Posterior vena cava (tissue), 2 donors: ENCODE data around the gene DDX59. TPM values are rescaled to one million over a fixed set of nuclear protein-coding genes. Genes with fewer than 3 reads are reported as not detected.
"Not testable (repeated sequence)": the region's sequence is repeated elsewhere in the genome, so short reads cannot be mapped to it uniquely, and the experiment has no call there.

Experiments
- DNase-seq: peaks from one replicate; pipeline ENCODE4 v3.0.0-alpha.2; 2020; ENCODE audit warnings: low spot score
- intact Hi-C, 2 donors: fragments of 100-400 bp; cut with DNase I; formaldehyde crosslinking; loops; one replicate each; pipeline versions ENCODE4 v1.14.1 to v1.14.2; 2022 to 2023
- total RNA-seq, 2 donors: library from RNA; stranded (reverse); fragmentation: NEBNext Ultra II Directional; extraction: Animal tissue kit (Norgen Biotek cat#: 25700); gene quantifications; one replicate each; pipeline ENCODE4 v1.2.1, GENCODE V29; 2021
- donor health status: DM: yes; HTN: yes; CAD: no.
- donor health status: DM: yes; HTN: yes; CAD: no.

The DDX59 gene
- total RNA-seq, 2 donors from 2014 or later, result 27.1 to 27.6 TPM

- intact Hi-C loops, result no loop called here
- no peak for DNase-seq
Observed at GRCh38 chr1:200640373-200640962, 29.2 kb downstream of the DDX59 start.

GRCh38 chr1:200638073-200638472, 31.6 kb downstream of the DDX59 start:
- no peak for DNase-seq
- intact Hi-C loops, result no loop called here

DNA sequence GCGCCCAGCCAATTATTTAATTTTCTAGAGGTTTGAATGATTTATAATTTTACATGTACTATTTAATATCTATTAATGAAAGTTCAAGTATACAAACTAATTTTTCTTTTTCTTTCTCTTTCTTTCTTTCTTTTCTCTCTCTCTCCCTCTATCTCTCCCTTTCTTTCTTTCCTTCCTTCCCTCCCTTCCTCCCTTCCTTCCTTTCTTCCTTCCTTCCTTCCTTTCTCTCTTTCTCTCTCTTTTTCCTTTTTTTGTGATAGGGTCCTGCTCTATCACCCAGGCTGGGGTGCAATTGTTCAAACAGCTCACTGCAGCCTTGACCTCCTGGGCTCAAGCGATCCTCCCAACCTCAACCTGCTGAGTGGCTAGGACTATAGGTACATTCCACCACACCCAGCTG, 33.0 kb downstream of the DDX59 start:
- no peak for DNase-seq
- intact Hi-C loops, result no loop called here

- intact Hi-C loops, result no loop called here
- DNase-seq, result no peak
Observed at GRCh38 chr1:200634261-200635122, 35.2 kb downstream of the DDX59 start.

DNA sequence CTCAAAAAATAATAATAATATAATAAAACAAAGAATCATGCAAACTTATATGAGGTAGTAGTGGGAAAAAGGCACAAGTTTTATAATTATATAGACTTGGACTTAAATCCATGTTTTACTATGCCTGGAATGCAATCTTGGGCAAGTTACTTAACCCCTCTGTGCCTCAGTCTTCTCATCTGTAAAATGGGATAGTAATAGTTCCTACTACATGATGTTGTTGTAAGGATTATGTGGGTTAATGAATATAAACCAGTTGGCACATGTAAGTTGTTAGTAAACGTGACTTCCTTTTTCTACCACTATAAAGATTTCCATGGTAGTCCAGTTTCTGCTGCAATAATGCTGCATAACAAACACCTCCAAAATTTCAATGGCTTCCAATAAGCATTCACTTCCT, 38.3 kb downstream of the DDX59 start:
- no peak for DNase-seq
- intact Hi-C loops, result no loop called here

DNA sequence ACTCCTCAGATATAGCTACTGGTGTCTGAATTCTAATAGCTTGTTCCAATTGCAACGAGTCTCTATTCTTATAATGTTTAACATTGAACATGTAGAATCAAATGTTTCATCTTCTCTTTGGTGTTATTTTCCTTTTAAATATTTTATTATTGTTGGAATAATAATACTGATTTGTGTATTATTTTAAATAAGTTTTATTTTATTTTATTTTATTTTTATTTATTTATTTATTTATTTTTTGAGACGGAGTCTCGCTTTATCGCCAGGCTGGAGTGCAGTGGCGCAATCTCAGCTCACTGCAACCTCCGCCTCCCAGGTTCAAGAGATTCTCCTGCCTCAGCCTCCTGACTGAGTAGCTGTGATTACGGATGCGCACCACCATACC, 39.2 kb downstream of the DDX59 start:
- DNase-seq, intact Hi-C loops: not testable (repeated sequence)

DNA sequence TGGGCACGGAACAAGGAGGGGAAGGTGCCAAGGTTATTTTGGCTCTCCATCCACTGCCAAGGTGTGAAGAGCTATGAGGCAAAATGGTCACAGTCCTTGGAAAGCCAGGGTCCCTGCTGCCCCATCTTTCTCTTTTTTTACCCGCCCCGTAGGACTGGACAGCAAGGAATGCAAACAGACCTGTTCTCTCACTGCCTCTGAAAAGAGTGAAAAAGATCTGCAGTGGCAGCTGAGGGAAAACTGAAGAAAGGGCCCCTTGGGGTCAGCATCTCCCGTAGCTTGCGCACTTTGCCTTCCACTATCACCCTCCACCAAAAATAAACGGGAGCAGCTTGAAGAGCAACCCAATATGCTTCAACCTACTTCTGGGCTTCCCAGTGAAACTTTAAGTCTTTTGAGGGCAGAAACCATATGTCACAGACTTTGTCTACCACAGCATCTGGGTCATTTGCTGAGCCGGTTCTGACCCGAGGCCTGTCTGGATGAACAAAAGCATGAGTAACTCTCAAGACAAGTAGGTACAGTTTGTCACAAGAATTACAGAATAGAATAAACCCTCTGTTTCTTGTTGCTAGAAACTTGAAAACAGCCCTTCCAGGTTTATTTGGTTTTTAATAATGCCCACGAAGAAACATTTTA, 39.7 kb downstream of the DDX59 start:
- no peak for DNase-seq
- intact Hi-C loops, result loop anchor here (5.0 to 10.0 kb wide), 2 partner anchors 172 to 175 kb away; no protein-coding TSS in a partner anchor

GRCh38 chr1:200628223-200628881, 41.4 kb downstream of the DDX59 start:
- intact Hi-C loops, result loop anchor here (5.0 to 10.0 kb wide), 2 partner anchors 174 to 176 kb away; no protein-coding TSS in a partner anchor

GRCh38 chr1:200627575-200628222, 42.0 kb downstream of the DDX59 start:
- DNase-seq, result no peak
- intact Hi-C loops, result loop anchor here (5.0 to 10.0 kb wide), 2 partner anchors 175 to 177 kb away; no protein-coding TSS in a partner anchor

More at GRCh38 chr1:200628223-200628881, 41.4 kb downstream of the DDX59 start:
- no peak for DNase-seq

DNA sequence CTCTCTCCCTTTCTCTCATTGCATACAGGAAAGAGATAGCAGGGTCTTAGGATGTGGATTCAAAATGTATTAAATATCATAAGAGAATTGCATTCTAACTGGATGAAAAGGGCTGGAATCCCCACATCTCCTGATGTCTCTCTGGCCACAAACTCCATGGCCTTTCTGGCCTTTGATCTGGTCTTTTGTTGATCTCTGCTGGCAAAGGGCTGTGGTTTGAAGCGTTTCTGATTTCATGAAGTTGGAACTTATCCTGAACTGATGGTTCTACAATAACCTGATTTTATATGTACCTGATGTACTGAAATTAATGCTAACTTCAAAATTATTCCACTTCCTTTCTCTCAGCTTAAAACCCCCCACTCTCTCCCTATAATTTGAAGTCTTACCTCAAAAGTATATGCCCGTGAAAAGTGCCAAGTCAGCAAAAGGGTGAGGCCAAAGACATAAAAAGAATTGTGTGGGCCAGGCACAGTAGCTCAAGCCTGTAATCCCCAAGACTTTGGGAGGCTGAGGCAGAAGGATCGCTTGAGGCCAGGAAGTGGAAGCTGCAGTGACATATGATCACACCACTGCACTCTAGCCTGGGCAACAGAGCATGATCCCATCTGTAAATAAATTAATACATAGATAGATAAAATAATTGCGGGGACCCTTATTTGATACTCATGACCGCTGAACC, 42.7 kb downstream of the DDX59 start:
- intact Hi-C loops, result loop anchor here (5.0 to 10.0 kb wide), 2 partner anchors 175 to 178 kb away; no protein-coding TSS in a partner anchor

GRCh38 chr1:200625381-200625824, 44.3 kb downstream of the DDX59 start:
- intact Hi-C loops, result loop anchor here (5.0 to 10.0 kb wide), 2 partner anchors 177 to 179 kb away; no protein-coding TSS in a partner anchor
- no peak for DNase-seq

More for the DNA sequence above, 42.7 kb downstream of the DDX59 start:
- no peak for DNase-seq

- intact Hi-C loops, result loop anchor here (5.0 to 10.0 kb wide), 3 partner anchors 177 to 217 kb away; no protein-coding TSS in a partner anchor
- no peak for DNase-seq
Observed at GRCh38 chr1:200624679-200625335, 44.9 kb downstream of the DDX59 start.

DNA sequence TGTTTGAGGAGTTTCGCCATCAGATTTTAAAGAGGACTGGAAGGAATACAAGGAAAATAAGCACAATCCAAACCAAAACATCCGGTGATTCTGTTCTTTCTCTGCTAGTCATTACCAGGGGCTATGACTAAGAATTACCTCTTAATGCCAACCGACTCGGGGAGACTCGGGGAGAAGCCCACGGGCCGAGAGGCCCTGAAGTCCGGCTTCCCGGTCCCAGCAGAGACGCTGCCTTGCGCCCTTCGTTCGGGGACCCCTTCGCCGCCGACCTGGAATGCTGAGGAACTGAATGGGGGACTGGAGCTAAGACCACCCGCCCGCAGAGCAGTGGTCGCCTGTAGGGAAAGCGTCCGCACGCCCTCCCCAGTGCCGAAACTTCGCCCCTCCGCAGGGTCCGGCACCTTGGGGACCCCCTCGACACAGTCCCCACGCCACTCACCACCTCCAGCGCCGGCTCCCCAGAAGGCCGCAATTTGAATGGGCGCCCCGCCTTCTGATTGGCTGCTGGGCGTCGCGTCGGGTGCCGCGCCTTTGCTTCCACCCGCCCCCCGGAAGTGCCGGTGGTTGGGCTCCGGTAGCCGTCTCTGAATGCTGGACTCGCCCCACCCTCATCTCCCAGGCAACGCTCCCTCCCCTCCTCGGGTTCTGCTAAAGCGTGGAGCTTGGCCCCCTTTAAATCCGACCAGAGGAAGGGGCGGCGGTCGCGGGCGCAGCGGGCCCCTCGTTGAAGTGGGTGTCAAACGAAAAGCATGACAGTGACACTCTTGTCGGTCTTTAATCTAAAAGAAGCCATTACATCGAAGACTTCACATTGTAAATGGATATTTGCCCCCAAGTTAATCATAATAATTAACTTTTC, 49.2 kb downstream of the DDX59 start, which contains the start of gene KIF14:
TSS of gene KIF14 (minus strand) at position 479 of the 859 bp plus-strand sequence. CDS start 2,028 bp downstream, outside the sequence.
- peak; percentile 98 for DNase-seq
- intact Hi-C loops, result loop anchor here in 1 of 2 donors (5.0 to 10.0 kb wide), 2 partner anchors 184 to 222 kb away; no protein-coding TSS in a partner anchor

DNA sequence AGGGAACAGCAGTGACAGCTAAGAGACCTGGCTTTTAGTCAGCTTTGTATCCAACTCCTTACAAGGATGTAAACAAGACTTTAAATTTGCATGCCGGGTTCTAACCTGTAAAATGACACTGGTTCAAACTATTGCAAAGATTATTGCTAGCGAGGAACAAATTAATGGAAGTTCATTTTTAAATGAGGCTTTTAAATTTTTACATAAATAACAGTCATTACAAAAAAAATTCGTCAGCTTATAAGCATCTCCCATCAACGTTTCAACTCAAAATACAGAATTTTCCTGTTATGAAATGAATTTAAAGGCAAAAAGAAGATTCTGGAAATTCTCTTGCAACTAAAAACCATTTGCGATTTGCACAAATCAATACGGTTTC, 49.8 kb downstream of the DDX59 start:
- intact Hi-C loops, result loop anchor here in 1 of 2 donors (5.0 to 10.0 kb wide), 2 partner anchors 185 to 222 kb away; no protein-coding TSS in a partner anchor
- DNase-seq, result no peak

DNA sequence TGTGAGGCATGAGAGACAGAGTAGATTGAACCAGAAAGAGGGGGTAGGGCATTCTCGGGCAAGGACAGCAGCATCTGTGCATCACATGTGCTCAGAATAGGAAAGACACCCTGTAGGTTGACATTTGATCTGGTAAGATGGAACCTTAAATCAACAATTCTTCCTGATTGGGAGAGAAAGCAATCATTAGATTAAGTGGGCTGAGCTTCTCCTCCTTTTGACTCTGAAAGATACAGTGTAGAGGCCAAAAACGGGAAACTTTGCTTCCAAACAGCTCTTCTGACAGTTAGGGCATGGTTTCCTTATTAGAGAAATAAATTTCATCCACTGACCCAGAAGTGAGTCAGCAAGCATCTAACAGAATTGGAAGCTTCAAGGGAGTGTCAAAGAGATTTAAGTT, 58.9 kb downstream of the DDX59 start:
- intact Hi-C loops, result loop anchor here in 1 of 2 donors (5.0 kb wide), 1 partner anchor 356 kb away; no protein-coding TSS in a partner anchor
- no peak for DNase-seq

DNA sequence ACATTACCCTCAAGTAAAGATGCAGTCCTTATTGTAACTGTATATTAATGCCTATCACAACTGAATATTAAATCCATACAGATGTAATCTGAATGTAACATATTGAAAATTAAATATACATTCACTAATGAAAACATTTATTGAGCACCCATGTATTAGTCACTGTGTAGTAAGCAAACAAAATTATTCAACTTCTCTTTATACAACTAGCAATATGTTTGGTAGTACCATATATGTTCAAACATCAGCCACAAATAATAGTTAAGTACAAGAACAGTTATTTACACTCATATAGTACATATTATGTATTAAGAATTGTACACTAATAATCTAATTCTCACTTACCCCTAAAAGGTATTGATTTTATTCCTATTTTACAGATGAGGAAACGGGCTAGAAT, 67.1 kb downstream of the DDX59 start:
- intact Hi-C loops, result no loop called here
- no peak for DNase-seq
